NK-92 treated with Interleukin-12 subunit alpha and Interleukin-12 subunit beta, amount 100 ng/mL, for 24 hours (cell line): ENCODE measurements around the gene OR4D6.
"Not testable (repeated sequence)": the region's sequence is repeated elsewhere in the genome, so short reads cannot be mapped to it uniquely, and the experiment has no call there.

Source experiments
- DNase-seq: peaks from one replicate; lab custom pipeline; 2025; lab: John Stamatoyannopoulos, UW

The OR4D6 gene

GRCh38 chr11:59456661-59457060, at the start of gene OR4D6:
Gene OR4D6 (plus strand): TSS chr11:59456961. CDS start chr11:59456961, 0 bp downstream.
- no peak for DNase-seq

- DNase-seq: no peak
Measured at GRCh38 chr11:59413646-59414045, 43.1 kb upstream of the OR4D6 start.

- DNase-seq: no peak
Measured at GRCh38 chr11:59415111-59415510, 41.6 kb upstream of the OR4D6 start.

GRCh38 chr11:59416613-59417012, 40.1 kb upstream of the OR4D6 start:
- DNase-seq: no peak

- DNase-seq: no peak
Measured at GRCh38 chr11:59417023-59417422, 39.7 kb upstream of the OR4D6 start.

GRCh38 chr11:59418156-59418555, 38.6 kb upstream of the OR4D6 start:
- DNase-seq: no peak

- no peak for DNase-seq
Measured at GRCh38 chr11:59423835-59424234, 32.9 kb upstream of the OR4D6 start.

- DNase-seq: no peak
Measured at GRCh38 chr11:59425131-59425530, 31.6 kb upstream of the OR4D6 start.

GRCh38 chr11:59426361-59427067, 30.2 kb upstream of the OR4D6 start, which contains the start of gene OR5A2:
Gene OR5A2 (minus strand): TSS chr11:59426413. CDS start chr11:59422953, 3,460 bp downstream.
- no peak for DNase-seq

- DNase-seq: no peak
Measured at GRCh38 chr11:59427068-59427382, 29.7 kb upstream of the OR4D6 start.

- DNase-seq: no peak
Measured at GRCh38 chr11:59429924-59430516, 26.7 kb upstream of the OR4D6 start.

GRCh38 chr11:59436169-59436568, 20.6 kb upstream of the OR4D6 start, which contains the start of gene OR5A1:
Gene OR5A1 (plus strand): TSS chr11:59436469. CDS start chr11:59443169, 6,700 bp downstream.
- DNase-seq: no peak

GRCh38 chr11:59437770-59438169, 19.0 kb upstream of the OR4D6 start:
- no peak for DNase-seq

- not testable (repeated sequence) for DNase-seq
Measured at GRCh38 chr11:59445624-59446023, 11.1 kb upstream of the OR4D6 start.

- no peak for DNase-seq
Measured at GRCh38 chr11:59448484-59448883, 8.3 kb upstream of the OR4D6 start.

- no peak for DNase-seq
Measured at GRCh38 chr11:59459916-59460315, 3.2 kb downstream of the OR4D6 start.

GRCh38 chr11:59463190-59463641, 6.5 kb downstream of the OR4D6 start:
- no peak for DNase-seq

GRCh38 chr11:59473015-59473414, 16.3 kb downstream of the OR4D6 start, which contains the start of gene OR4D10:
Gene OR4D10 (plus strand): TSS chr11:59473315. CDS start chr11:59477430, 4,115 bp downstream.
- no peak for DNase-seq

- DNase-seq: no peak
Measured at GRCh38 chr11:59475176-59475575, 18.4 kb downstream of the OR4D6 start.

- DNase-seq: no peak
Measured at GRCh38 chr11:59479906-59480305, 23.1 kb downstream of the OR4D6 start.

- DNase-seq: no peak
Measured at GRCh38 chr11:59480359-59480758, 23.6 kb downstream of the OR4D6 start.

GRCh38 chr11:59501931-59502330, 45.2 kb downstream of the OR4D6 start:
- DNase-seq: no peak

GRCh38 chr11:59503276-59503675, 46.5 kb downstream of the OR4D6 start, which contains the start of gene OR4D11:
Gene OR4D11 (plus strand): TSS chr11:59503576. CDS start chr11:59503576, 0 bp downstream.
- no peak for DNase-seq
